HG03066 (cell line): ENCODE data around the gene MRPS26.
"Not testable (repeated sequence)": the region's sequence is repeated elsewhere in the genome, so short reads cannot be mapped to it uniquely, and the experiment has no call there.

Source experiments
- ATAC-seq: cut with Tn5 transposase; IDR thresholded peaks from one replicate; pipeline ENCODE4 v1.9.1; 2021; ENCODE audit warnings: low read depth; ENCODE audit not compliant: unreplicated experiment

The MRPS26 gene

GRCh38 chr20:3045816-3046676 lies at the start of gene MRPS26:
Gene MRPS26 (plus strand): TSS chr20:3046052. CDS start chr20:3046069, 17 bp downstream.
- ATAC-seq, result peak; percentile 91

- no peak for ATAC-seq
These were observed 47.1 kb upstream of the MRPS26 start for GRCh38 chr20:2998728-2999127.

- no peak for ATAC-seq
These were observed 44.9 kb upstream of the MRPS26 start for GRCh38 chr20:3000852-3001523.

- ATAC-seq, result no peak
These were observed 42.4 kb upstream of the MRPS26 start for GRCh38 chr20:3003416-3003815.

- no peak for ATAC-seq
These were observed 34.7 kb upstream of the MRPS26 start for GRCh38 chr20:3010985-3011723.

GRCh38 chr20:3011752-3012151 lies 34.1 kb upstream of the MRPS26 start:
- ATAC-seq, result no peak

- ATAC-seq, result no peak
These were observed 32.1 kb upstream of the MRPS26 start for GRCh38 chr20:3013771-3014170.

- ATAC-seq, result no peak
These were observed 31.7 kb upstream of the MRPS26 start for GRCh38 chr20:3014179-3014578.

- no peak for ATAC-seq
These were observed 31.2 kb upstream of the MRPS26 start for GRCh38 chr20:3014662-3015061.

- not testable (repeated sequence) for ATAC-seq
These were observed 30.6 kb upstream of the MRPS26 start for GRCh38 chr20:3015302-3015701.

GRCh38 chr20:3021327-3021726 lies 24.5 kb upstream of the MRPS26 start:
- ATAC-seq, result no peak

GRCh38 chr20:3021777-3022176 lies 24.1 kb upstream of the MRPS26 start:
- ATAC-seq, result no peak

GRCh38 chr20:3022559-3023490 lies 23.0 kb upstream of the MRPS26 start:
- not testable (repeated sequence) for ATAC-seq

- no peak for ATAC-seq
These were observed 17.9 kb upstream of the MRPS26 start for GRCh38 chr20:3027987-3028386.

- ATAC-seq, result no peak
These were observed 14.2 kb upstream of the MRPS26 start for GRCh38 chr20:3031524-3032147.

- ATAC-seq, result no peak
These were observed 13.2 kb upstream of the MRPS26 start for GRCh38 chr20:3032624-3033023.

- ATAC-seq, result no peak
These were observed 8.2 kb upstream of the MRPS26 start for GRCh38 chr20:3037654-3038053.

GRCh38 chr20:3038454-3038853 lies 7.4 kb upstream of the MRPS26 start:
- ATAC-seq, result no peak

GRCh38 chr20:3039426-3039825 lies 6.4 kb upstream of the MRPS26 start:
- ATAC-seq, result no peak

- ATAC-seq, result no peak
These were observed 5.8 kb upstream of the MRPS26 start for GRCh38 chr20:3040086-3040485.
